Fibroblast of the aortic adventitia (primary cell): ENCODE data around the gene PADI1. TPM values are rescaled to one million over a fixed set of nuclear protein-coding genes. Genes with fewer than 3 reads are reported as not detected.

Source experiments
- DNase-seq: peaks from one replicate; pipeline ENCODE4 v3.0.0-alpha.2; 2010; ENCODE audit warnings: low read depth
- H3K4me3 ChIP-seq: 2 replicates; pipeline ENCODE4 v1.5.1; 2011; ENCODE audit warnings: low read depth, mild to moderate bottlenecking, control low read depth, low read length, moderate library complexity
- CTCF ChIP-seq: IDR thresholded peaks from 2 replicates; pipeline ENCODE4 v1.5.1; 2011; ENCODE audit warnings: mild to moderate bottlenecking, low read length, control low read depth, inconsistent platforms; ENCODE audit not compliant: insufficient read depth
- total RNA-seq: library from RNA; depleted of rRNA; stranded (reverse); fragments of >200 nt; gene quantifications from 2 replicates; pipeline ENCODE4 v1.2.3, GENCODE V29; 2012; ENCODE audit warnings: low replicate concordance

Gene PADI1
- total RNA-seq, 1 donor = 0.09 TPM

- TF ChIP-seq CTCF = no peak
- DNase-seq = no peak
- no peak overlapping the region for H3K4me3 ChIP-seq
Measured at GRCh38 chr1:17282836-17283235, 77.9 kb downstream of the PADI1 start.

GRCh38 chr1:17286646-17287045 is 81.7 kb downstream of the PADI1 start:
- no peak overlapping the region for H3K4me3 ChIP-seq
- no peak for TF ChIP-seq CTCF
- DNase-seq = no peak

- TF ChIP-seq CTCF = no peak
- DNase-seq = peak; percentile 79
- H3K4me3 ChIP-seq = no peak overlapping the region
Measured at GRCh38 chr1:17287130-17287776, 82.3 kb downstream of the PADI1 start.

GRCh38 chr1:17289721-17290120 is 84.8 kb downstream of the PADI1 start:
- peak; percentile 59 for DNase-seq
- no peak for TF ChIP-seq CTCF
- H3K4me3 ChIP-seq = no peak overlapping the region

- no peak for TF ChIP-seq CTCF
- DNase-seq = no peak
- no peak overlapping the region for H3K4me3 ChIP-seq
Measured at GRCh38 chr1:17290553-17290952, 85.6 kb downstream of the PADI1 start.

- DNase-seq = no peak
- no peak overlapping the region for H3K4me3 ChIP-seq
- no peak for TF ChIP-seq CTCF
Measured at GRCh38 chr1:17292299-17293160, 87.6 kb downstream of the PADI1 start.
